GM21825 (cell line): ENCODE measurements around the gene PSMB11.
"Not testable (repeated sequence)": the region's sequence is repeated elsewhere in the genome, so short reads cannot be mapped to it uniquely, and the experiment has no call there.

Experiments used
- ATAC-seq: cut with Tn5 transposase; IDR thresholded peaks from one replicate; pipeline ENCODE4 v1.9.1; 2021; ENCODE audit warnings: mild to moderate bottlenecking, moderate library complexity; ENCODE audit not compliant: unreplicated experiment

PSMB11 gene

DNA sequence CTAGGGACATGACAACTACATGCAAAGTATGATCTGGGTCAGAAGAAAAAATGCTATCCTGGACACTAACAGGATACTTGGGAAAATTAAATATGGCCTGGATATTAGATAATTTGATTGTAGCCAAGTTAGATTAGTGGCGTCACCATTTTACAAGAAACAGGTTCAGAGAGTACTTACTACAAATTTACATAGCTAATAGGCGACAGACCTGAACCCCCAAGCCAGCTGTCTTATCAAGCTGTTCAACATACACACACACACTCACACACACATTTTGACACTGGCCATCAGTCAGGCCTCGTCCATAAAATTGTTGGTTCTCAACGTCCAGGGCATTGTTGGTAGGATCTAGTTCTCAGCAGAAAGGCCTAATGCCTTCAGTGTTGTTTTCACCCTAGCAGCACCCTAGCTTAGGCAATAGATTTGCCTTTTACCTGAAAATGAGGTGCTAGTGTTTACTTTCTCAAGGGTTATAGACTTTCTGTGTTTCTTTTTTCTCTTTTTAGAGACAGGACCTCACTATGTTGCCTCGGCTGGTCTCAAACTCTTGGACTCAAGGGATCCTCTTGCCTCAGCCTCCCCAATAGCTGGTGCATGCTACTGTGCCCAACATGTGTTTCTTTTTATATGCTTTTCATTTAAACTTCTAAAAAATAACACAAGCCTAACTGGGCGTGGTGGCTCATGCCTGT lies 28.8 kb upstream of the PSMB11 start:
- no peak for ATAC-seq

DNA sequence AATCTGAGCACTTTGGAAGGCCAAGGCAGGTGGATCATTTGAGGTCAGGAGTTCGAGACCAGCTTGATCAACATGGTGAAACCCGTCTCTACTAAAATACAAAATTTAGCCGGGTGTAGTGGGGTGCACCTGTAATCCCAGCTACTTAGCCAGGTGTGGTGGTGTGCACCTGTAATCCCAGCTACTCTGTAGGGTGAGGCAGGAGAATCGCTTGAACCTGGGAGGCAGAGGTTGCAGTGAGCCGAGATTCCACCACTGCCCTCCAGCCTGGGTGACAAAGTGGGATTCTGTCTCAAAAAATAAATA lies 28.3 kb upstream of the PSMB11 start:
- ATAC-seq: not testable (repeated sequence)

DNA sequence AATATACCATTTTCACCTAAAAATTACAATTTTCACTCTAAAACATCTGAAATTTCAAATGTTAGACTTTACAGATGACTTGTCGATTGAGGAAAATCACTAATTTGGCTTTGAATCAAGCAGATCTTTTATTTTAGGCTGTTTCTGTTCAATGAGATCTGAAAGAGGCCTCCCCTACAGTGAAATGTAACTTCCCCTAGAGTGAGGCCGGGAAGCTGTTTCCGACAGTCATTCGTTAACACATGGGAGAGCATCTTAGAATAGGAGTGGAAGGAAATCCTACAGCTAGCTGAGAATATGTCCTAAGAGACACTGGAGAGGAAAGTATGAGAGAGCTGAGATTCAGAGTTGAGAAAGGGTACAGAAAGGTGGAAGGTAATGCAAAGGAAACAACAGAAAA lies 26.4 kb upstream of the PSMB11 start:
- ATAC-seq: no peak

DNA sequence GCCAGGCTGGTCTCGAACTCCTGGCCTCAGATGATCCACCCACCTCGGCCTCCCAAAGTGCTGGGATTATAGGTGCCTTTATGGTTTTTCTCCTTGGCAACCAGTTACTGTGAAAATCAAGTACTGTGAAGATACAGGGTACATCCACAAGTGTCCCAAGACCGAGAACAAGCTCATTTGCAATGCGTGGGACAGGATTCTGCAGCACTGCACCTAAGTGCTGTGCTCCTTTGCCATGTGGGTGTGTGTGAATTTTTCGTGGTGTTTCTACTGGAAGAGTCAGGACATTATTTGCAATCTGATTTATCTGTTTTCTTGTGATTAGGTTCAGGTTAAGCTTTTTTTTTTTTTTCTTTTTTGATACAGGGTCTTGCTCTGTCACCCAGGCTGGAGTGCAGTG lies 24.9 kb upstream of the PSMB11 start:
- ATAC-seq: no peak

DNA sequence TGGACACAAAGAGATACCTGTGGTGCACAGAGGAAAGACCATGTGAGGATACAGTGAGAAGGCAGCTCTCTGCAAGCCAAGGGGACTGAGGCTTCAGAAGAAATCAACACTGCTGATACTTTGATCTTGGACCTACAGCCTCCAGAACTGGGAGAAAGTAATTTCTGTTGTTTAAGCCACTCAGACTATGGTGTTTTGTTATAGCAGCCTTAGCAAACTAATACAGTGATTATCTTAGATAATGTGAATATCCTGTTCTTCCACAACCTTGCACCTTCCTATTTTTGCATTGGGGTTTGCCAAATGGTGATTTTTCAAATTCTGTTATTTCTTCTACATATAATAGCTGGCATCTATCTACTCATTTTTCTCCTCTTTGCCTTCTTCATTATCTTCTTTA lies 23.9 kb upstream of the PSMB11 start:
- ATAC-seq: no peak

- ATAC-seq: no peak
Observed at GRCh38 chr14:23020143-23021128, 21.6 kb upstream of the PSMB11 start.

DNA sequence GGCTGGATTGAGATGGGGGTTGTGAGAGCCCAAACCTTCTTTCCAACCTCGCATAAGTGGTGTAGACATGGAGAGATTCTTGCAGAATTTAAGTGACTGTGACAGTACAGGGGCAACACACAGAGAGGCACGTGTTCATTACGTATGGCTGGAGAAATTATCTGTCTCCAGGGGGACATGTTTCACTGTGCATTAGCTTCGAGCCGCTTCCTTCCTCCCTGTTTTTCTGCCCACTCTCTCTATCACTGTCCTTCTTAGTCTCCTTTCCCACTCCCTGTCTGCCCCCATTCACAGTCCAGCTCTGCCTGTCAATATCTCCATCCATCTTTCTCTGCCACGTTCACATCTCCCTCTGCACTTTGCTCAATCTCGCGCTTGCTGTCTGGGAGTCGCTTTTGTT lies 20.6 kb upstream of the PSMB11 start:
- no peak for ATAC-seq

- no peak for ATAC-seq
Observed at GRCh38 chr14:23021889-23022442, 20.0 kb upstream of the PSMB11 start.

DNA sequence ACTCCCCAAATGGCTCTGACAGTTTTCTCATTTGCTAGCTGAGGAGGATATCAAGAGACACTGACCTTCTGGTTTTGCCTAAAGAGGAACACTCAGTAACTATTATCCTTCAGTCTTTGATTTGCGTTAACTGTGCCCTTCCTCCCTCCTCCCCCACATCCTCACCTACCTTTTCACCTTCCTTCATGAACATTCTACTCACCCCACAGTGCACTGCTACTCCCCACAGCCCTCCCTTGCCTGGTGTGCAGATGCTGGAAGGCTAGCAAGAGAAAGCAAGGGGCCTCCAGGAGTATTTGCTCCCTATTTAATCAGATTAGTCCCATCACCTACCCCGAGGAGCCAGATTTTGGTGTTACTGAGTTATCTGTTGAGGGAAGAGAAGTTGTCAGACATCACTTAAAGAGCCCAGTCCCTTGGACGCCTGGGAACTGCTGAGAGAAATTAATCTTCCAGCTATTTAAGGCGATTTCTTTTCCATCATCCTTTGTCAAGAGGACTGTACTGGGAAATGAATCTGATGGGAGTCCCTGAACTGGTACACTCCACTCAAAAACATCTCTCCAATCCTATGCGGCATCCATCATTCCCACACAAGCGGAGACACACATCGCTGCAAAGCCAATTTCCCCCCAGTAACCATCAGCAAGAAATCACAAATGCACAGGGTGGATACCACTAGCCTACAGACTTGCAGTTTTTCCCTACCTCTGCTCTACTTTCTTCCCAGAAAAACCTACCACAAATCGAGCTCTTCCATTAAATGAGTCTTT lies 18.8 kb upstream of the PSMB11 start:
- ATAC-seq: no peak

GRCh38 chr14:23023795-23024152 lies 18.2 kb upstream of the PSMB11 start:
- ATAC-seq: no peak

- ATAC-seq: no peak
Observed at GRCh38 chr14:23024612-23025075, 17.4 kb upstream of the PSMB11 start.

- ATAC-seq: no peak
Observed at GRCh38 chr14:23025151-23025814, 16.7 kb upstream of the PSMB11 start.

DNA sequence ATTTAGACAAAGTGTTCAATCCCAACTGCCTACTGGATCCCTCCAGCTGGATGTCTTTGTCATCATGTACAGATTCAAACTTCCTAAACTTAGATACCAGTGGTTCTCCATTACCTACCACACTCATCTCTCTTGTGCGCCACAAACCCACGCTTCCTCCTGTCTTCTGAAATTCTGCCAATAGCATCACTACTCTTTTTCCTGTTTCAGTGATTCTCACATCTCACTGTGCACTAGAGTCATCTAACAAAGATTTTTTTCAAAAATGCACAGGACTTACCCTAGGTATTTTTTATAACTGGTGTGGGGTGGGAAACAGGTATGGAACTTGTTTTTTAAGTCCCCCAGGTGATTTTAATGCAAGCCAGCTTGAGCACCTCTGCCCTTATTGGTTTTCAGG lies 13.2 kb upstream of the PSMB11 start:
- ATAC-seq: no peak

DNA sequence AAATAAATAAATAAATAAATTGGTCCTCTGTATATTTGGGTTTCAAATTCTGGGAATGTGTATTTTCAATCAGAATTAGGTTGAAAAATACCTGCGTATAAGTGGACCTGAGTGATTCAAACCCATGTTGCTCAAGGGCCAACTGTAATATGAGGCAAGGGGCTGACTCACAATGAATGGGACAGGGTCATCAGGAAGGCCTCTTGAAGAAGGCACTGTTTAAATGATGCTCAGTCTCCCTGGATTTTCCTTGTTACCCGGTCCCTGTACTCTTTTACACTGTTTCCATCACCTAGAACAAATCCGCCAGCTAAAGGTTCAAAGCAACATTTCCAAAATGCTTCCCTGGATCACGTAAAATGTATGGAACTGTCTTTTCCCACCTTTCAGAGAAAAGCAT lies 11.1 kb upstream of the PSMB11 start:
- ATAC-seq: no peak

DNA sequence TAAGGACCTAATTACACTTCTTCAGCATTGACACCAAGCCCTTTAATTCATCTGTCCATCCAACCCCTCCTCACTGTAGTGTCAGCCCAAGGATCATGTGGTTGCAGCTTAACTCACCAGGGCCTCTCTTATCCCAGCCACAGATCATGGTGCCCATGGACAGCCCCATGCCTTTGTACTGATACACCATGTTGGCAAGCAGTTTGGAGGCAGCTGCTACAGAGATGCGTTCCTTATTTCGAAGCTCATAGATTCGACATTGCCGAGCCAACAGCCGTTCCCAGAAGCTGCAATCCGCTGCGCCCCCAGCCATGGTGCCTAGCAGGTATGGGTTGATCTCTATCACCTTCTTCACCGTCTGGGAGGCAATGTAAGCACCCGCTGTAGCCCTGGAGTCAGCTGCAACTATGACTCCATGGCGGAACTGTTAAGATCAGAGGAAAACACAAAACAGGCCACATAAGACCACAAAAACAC lies 8.7 kb upstream of the PSMB11 start:
- no peak for ATAC-seq

GRCh38 chr14:23033801-23034497 lies 8.1 kb upstream of the PSMB11 start:
- ATAC-seq: no peak

DNA sequence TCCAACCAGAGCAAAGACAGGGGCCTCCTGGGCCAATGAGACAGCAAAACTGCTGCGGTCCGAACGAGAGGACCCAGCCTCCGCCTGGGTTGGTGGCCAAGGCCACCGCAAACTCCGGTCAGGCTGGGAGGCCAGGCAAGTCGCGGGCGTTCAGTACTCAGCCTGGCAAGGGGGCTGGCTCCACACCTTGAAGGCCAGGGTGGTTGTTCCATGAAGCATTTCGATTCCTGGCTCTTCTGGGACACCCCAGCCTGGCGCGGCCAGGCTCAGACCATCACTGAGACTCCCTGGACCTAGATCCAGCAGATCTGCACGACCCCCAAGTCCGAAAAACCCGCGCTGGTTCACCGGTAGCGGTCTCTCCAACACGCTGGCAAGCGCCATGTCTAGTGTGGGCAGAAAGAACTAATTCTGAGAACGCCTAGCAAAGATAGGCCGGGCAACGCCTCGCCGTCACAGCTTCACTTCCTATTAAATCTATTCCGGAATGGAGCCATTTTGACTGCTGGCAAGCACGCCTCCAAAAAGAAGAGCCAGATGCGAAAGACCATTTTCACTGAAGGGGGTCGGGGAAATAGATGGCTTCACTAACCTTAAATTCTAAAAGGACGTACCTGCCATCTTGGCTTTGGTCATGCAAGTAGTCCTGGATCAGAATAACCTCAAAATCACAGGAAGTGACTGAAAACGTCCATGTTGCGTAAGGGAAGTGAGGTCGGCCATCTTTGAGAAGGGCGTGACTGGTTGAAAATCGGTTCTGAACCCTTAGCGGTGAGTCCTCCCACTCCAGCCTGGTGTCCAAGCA lies 7.3 kb upstream of the PSMB11 start, which contains the start of gene PSMB5:
Gene PSMB5 (minus strand): TSS at position 403 of the 805 bp plus-strand sequence. CDS start 19 bp downstream, at position 384.
- ATAC-seq: peak; percentile 96

- no peak for ATAC-seq
Observed at GRCh38 chr14:23035303-23036144, 6.5 kb upstream of the PSMB11 start.
